SU-DHL-6 (cell line): ENCODE measurements around the gene CCDC188.

Source experiments
- EZH2phosphoT487 ChIP-seq: fragments of 200-600 bp; sonication (generic), shearing (Covaris generic); conservative IDR thresholded peaks from 2 replicates; pipeline ENCODE4 v1.6.1; 2018; ENCODE audit warnings: mild to moderate bottlenecking, antibody characterized with exemption, low read length, moderate library complexity, mixed read lengths
- TF ChIP-seq, protein P1 (sequence below): fragments of 200-600 bp; sonication (generic); IDR thresholded peaks from one replicate; pipeline ENCODE4 v1.5.1; 2017; ENCODE audit warnings: antibody characterized with exemption, mild to moderate bottlenecking, low read length, moderate library complexity; ENCODE audit not compliant: insufficient read depth, poor library complexity, severe bottlenecking

GRCh38 chr22:20157430-20158183, 6.8 kb upstream of the CCDC188 start:
- TF ChIP-seq, protein P1, sequence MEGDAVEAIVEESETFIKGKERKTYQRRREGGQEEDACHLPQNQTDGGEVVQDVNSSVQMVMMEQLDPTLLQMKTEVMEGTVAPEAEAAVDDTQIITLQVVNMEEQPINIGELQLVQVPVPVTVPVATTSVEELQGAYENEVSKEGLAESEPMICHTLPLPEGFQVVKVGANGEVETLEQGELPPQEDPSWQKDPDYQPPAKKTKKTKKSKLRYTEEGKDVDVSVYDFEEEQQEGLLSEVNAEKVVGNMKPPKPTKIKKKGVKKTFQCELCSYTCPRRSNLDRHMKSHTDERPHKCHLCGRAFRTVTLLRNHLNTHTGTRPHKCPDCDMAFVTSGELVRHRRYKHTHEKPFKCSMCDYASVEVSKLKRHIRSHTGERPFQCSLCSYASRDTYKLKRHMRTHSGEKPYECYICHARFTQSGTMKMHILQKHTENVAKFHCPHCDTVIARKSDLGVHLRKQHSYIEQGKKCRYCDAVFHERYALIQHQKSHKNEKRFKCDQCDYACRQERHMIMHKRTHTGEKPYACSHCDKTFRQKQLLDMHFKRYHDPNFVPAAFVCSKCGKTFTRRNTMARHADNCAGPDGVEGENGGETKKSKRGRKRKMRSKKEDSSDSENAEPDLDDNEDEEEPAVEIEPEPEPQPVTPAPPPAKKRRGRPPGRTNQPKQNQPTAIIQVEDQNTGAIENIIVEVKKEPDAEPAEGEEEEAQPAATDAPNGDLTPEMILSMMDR: no peak
- TF ChIP-seq EZH2phosphoT487: no peak
